A549 (cell line): ENCODE data around the gene DNMT3B. TPM values are rescaled to one million over a fixed set of nuclear protein-coding genes. Genes with fewer than 3 reads are reported as not detected.
A peak's percentile ranks its signal among the peaks of the same experiment; 100 is the strongest.

ENCODE experiments used
- ATAC-seq, 2 experiments: fragments of 200-7000 bp in 1 of 2; fragments of >200 bp in 1 of 2; cut with Nextera tagmentation in 1 of 2; cut with Tn5 transposase in 1 of 2; 3 replicates each; pipeline versions ENCODE4 v1.8.0 to v1.9.1; 2018 to 2020; ENCODE audit warnings: mild to moderate bottlenecking in 1 of 2, moderate library complexity in 1 of 2
- CTCF ChIA-PET: fragments of 300-600 bp; sonication (Branson Sonifier 250); formaldehyde crosslinking; extraction: SDS; loops from one replicate; lab custom pipeline; 2021; ENCODE audit warnings: antibody characterized with exemption, inconsistent platforms; lab: Yijun Ruan, JAX
- POLR2A ChIA-PET: fragments of 350-600 bp; formaldehyde crosslinking; extraction: SDS; loops from one replicate; lab custom pipeline; 2021; ENCODE audit warnings: antibody characterized with exemption, inconsistent platforms; lab: Yijun Ruan, JAX
- DNase-seq, 2 experiments: peaks; one replicate each; pipeline versions ENCODE4 v3.0.0 to v3.0.0-alpha.2; 2011 to 2016; ENCODE audit warnings: low read depth in 1 of 2, low spot score in 1 of 2
- FAIRE-seq: peaks from 2 replicates; lab custom pipeline; 2011; peaks lifted over from hg19 to GRCh38; lab: Jason Lieb, UNC
- H3K27ac ChIP-seq, 2 experiments: fragments of >200 bp; sonication (Bioruptor Twin); formaldehyde crosslinking; 3 replicates each; pipeline ENCODE4 v1.5.1; 2016 to 2017
- H3K4me1 ChIP-seq: fragments of >200 bp; sonication (Bioruptor Twin); formaldehyde crosslinking; 3 replicates; pipeline ENCODE4 v1.6.1; 2016
- H3K4me2 ChIP-seq: fragments of >200 bp; sonication (Bioruptor Twin); formaldehyde crosslinking; 3 replicates; pipeline ENCODE4 v1.6.1; 2016
- H3K4me3 ChIP-seq: fragments of >200 bp; sonication (Bioruptor Twin); formaldehyde crosslinking; 3 replicates; pipeline ENCODE4 v1.5.1; 2016
- H3K9me3 ChIP-seq: fragments of >200 bp; sonication (Bioruptor Twin); formaldehyde crosslinking; 3 replicates; pipeline ENCODE4 v1.6.1; 2016
- CBX2 ChIP-seq: fragments of 200-600 bp; sonication (generic); IDR thresholded peaks from 2 replicates; pipeline ENCODE4 v1.6.1; 2016; ENCODE audit warnings: low read depth, mild to moderate bottlenecking, borderline replicate concordance
- EHMT2 ChIP-seq: fragments of 200-600 bp; sonication (generic); IDR thresholded peaks from 2 replicates; pipeline ENCODE4 v1.6.1; 2016; ENCODE audit warnings: antibody characterized with exemption, low read depth, mild to moderate bottlenecking, moderate library complexity
- EP300 ChIP-seq, 2 experiments: fragments of >200 bp; sonication (Bioruptor Twin); formaldehyde crosslinking; IDR thresholded peaks; 2 replicates in 1 of 2; 3 replicates in 1 of 2; pipeline ENCODE4 v1.6.1; 2016 to 2017
- ESRRA ChIP-seq: fragments of 150-350 bp; IDR thresholded peaks from 2 replicates; pipeline ENCODE4 v1.6.1; 2014; ENCODE audit warnings: mild to moderate bottlenecking, low read length, borderline replicate concordance
- FOSL2 ChIP-seq, 2 experiments: fragments of 450-650 bp in 1 of 2; fragments of >200 bp in 1 of 2; sonication (Bioruptor Twin) in 1 of 2; formaldehyde crosslinking; IDR thresholded peaks; 2 replicates each; pipeline versions ENCODE4 v1.5.0 to v1.6.1; 2016 to 2020; ENCODE audit warnings: mild to moderate bottlenecking in 1 of 2, moderate library complexity in 1 of 2
- HEYL ChIP-seq: fragments of 250-450 bp; sonication (Bioruptor Pico); IDR thresholded peaks from 2 replicates; pipeline ENCODE4 v1.8.0; 2021; ENCODE audit warnings: mild to moderate bottlenecking, moderate library complexity
- HOXB5 ChIP-seq: fragments of 250-450 bp; sonication (Bioruptor Pico); IDR thresholded peaks from 2 replicates; pipeline ENCODE4 v1.5.0; 2020; ENCODE audit warnings: mild to moderate bottlenecking, moderate library complexity
- KDM1A ChIP-seq: fragments of 200-600 bp; sonication (generic); IDR thresholded peaks from 2 replicates; pipeline ENCODE4 v1.6.1; 2016; ENCODE audit warnings: low read depth, mild to moderate bottlenecking
- KDM5A ChIP-seq: fragments of 200-600 bp; sonication (generic); IDR thresholded peaks from 2 replicates; pipeline ENCODE4 v1.6.1; 2016; ENCODE audit warnings: antibody characterized with exemption, mild to moderate bottlenecking
- MAFK ChIP-seq: fragments of 450-650 bp; IDR thresholded peaks from 2 replicates; pipeline ENCODE4 v1.6.1; 2014; ENCODE audit not compliant: partially characterized antibody
- NFE2L2 ChIP-seq: fragments of 150-350 bp; conservative IDR thresholded peaks from 2 replicates; pipeline ENCODE4 v1.6.1; 2014; ENCODE audit warnings: low read length
- NR3C1 ChIP-seq: fragments of >200 bp; sonication (Bioruptor Twin); formaldehyde crosslinking; IDR thresholded peaks from 3 replicates; pipeline ENCODE4 v1.6.1; 2017
- POLR2A ChIP-seq: IDR thresholded peaks from 2 replicates; pipeline ENCODE4 v1.6.1; 2012; ENCODE audit warnings: mild to moderate bottlenecking, low read length
- POLR2AphosphoS2 ChIP-seq: conservative IDR thresholded peaks from 2 replicates; pipeline ENCODE4 v1.6.1; 2012; ENCODE audit warnings: low read length, improper control_type of control experiment, inconsistent platforms
- RAD21 ChIP-seq, 2 experiments: fragments of >200 bp in 1 of 2; sonication (Bioruptor Twin) in 1 of 2; formaldehyde crosslinking in 1 of 2; IDR thresholded peaks in 1 of 2; conservative IDR thresholded peaks in 1 of 2; 2 replicates in 1 of 2; 3 replicates in 1 of 2; pipeline ENCODE4 v1.6.1; 2012 to 2018; ENCODE audit warnings: inconsistent platforms in 1 of 2
- RNF2 ChIP-seq: fragments of 200-600 bp; sonication (generic); IDR thresholded peaks from 2 replicates; pipeline ENCODE4 v1.6.1; 2016; ENCODE audit warnings: low read depth, mild to moderate bottlenecking, antibody characterized with exemption, moderate library complexity, borderline replicate concordance
- TP53 ChIP-seq: fragments of 250-450 bp; sonication (Bioruptor Pico); IDR thresholded peaks from 2 replicates; pipeline ENCODE4 v1.5.0; 2021; ENCODE audit warnings: mild to moderate bottlenecking, moderate library complexity
- ZC3H11A ChIP-seq: fragments of 450-650 bp; IDR thresholded peaks from 2 replicates; pipeline ENCODE4 v1.6.1; 2014; ENCODE audit warnings: antibody characterized with exemption, mild to moderate bottlenecking
- ZNF302 ChIP-seq: fragments of 250-450 bp; sonication (Bioruptor Pico); IDR thresholded peaks from 2 replicates; pipeline ENCODE4 v1.9.0; 2021; ENCODE audit warnings: inconsistent platforms, mild to moderate bottlenecking, moderate library complexity
- WGBS: methylation state at CpG from one replicate; pipeline ENCODE4 v1.1.6; 2017; ENCODE audit errors: missing lambda C conversion rate; 5-methylcytosine and 5-hydroxymethylcytosine counted together
- polyA plus RNA-seq, 4 experiments: library from polyadenylated mRNA; depleted of rRNA in 3 of 4; stranded (reverse); fragments of >200 nt; fragmentation: RNase III in 1 of 4; extraction: RNeasy Plus Mini Kit Qiagen cat#74134 plus additional on column Dnase treatment in 1 of 4; gene quantifications; 2 replicates in 3 of 4; 3 replicates in 1 of 4; pipeline ENCODE4 v1.2.3, GENCODE V29; 2011 to 2017
- TF ChIP-seq, protein P1 (sequence below): fragments of 250-450 bp; sonication (Bioruptor Pico); IDR thresholded peaks from 2 replicates; pipeline ENCODE4 v1.5.0; 2020; ENCODE audit warnings: low read depth, mild to moderate bottlenecking, moderate library complexity
- TF ChIP-seq, protein P2 (sequence below): fragments of 150-350 bp; IDR thresholded peaks from 2 replicates; pipeline ENCODE4 v1.6.1; 2014; ENCODE audit warnings: low read depth, mild to moderate bottlenecking, low read length
- TF ChIP-seq, protein P3 (sequence below): fragments of 200-600 bp; sonication (generic); IDR thresholded peaks from 2 replicates; pipeline ENCODE4 v1.6.1; 2016; ENCODE audit warnings: antibody characterized with exemption, mild to moderate bottlenecking, moderate library complexity
- TF ChIP-seq, protein P4 (sequence below): fragments of 250-450 bp; sonication (Bioruptor Pico); IDR thresholded peaks from 2 replicates; pipeline ENCODE4 v1.5.0; 2021; ENCODE audit warnings: mild to moderate bottlenecking, moderate library complexity, borderline replicate concordance

The DNMT3B gene
- polyA plus RNA-seq, 2 of the 4 experiments (the other 2 are of a cell fraction), result 5.2 to 11.3 TPM

DNA sequence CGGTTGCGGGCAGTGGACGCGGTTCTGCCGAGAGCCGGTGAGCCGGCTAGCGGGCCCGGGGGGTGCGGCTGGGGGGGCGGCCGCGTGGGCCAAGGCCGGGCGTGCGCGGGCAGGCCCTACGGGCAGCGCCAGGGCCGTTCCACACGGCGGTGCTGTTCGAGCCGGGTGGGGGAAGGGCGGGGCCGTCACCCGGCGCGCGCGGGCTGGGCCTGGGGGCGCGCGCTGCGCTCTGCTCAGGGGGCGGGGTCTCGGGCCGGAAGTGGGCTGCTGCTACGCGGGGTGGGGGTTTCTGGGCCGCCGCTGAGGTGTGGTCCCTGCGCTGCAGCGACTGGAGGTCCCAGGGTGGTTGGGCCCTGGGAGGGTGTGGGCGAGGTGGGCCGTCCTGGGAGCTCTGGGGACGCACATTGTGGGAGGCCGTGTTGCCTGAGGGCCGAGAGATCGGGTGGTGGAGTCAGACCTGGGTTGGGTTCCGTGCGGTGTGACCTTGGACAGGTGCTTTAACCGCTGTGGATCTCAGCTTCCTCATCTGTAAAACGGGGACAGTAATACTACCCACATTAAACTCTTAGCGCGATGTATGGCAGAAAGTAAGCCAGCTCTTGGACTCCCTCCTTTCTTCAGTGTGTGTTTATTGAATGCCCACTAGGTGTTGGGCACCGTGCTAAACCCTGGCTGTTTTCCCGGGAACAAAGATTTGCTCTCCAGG lies 58.0 kb downstream of the DNMT3B start (continued):
- TF ChIP-seq, protein P1, sequence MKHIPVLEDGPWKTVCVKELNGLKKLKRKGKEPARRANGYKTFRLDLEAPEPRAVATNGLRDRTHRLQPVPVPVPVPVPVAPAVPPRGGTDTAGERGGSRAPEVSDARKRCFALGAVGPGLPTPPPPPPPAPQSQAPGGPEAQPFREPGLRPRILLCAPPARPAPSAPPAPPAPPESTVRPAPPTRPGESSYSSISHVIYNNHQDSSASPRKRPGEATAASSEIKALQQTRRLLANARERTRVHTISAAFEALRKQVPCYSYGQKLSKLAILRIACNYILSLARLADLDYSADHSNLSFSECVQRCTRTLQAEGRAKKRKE (CRISPR knock-in tag), result no peak
- TF ChIP-seq NFE2L2 (no peak), ZNF302 (CRISPR knock-in tag) (no peak), FOSL2 (IDR thresholded peaks at IDR 0.05) (no peak), FOSL2 (CRISPR knock-in tag; IDR thresholded peaks at IDR 0.05) (no peak), KDM1A (no peak), ESRRA (peak; percentile 63; the same call in 1 of the 2 replicates), HEYL (no peak), POLR2AphosphoS2 (no peak)

DNA sequence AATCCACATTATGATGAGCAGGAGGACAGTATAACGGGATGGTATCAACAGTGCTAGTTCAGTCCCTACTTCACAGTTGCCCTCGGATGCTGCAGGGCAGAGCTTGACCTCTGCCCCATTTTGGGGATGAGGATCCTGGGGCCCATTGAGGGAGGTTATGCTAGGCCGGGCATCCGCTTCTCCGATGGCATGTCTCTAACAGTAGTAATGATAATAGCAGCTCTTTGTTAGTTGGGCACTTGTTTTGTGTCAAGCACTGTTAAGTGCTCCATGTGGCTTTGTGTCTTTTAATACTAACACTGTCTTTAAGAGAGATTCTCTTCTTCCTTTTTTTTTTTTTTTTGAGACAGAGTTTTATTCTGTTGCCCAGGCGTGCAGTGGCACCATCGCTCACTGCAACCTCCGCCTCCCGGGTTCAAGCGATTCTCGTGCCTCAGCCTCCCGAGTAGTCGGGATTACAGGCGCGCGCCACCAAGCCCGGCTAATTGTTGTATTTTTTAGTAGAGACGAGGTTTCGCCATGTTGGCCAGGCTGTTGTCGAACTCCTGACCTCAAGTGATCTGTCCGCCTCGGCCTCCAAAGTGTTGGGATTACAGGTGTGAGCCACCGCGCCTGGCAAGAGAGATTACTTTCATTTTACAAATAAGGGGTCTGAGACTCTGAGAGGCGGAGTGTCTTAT lies 58.7 kb downstream of the DNMT3B start:
- Histone ChIP-seq H3K4me2 (peak overlapping the region; percentile 87), H3K4me1 (peaks cover 35% of the 10 kb centered on the region), H3K9me3 (no peaks in the 10 kb centered on the region), H3K4me3 (peak overlapping the region; percentile 59), H3K27ac (peak overlapping the region; percentile 90 to 96)
- TF ChIP-seq TP53 (no peak), MAFK (no peak), NR3C1 (no peak), RAD21 (conservative IDR thresholded peaks at IDR 0.05 in 1 of 2, IDR thresholded peaks at IDR 0.05 in 1 of 2) (no peak), RNF2 (no peak), CBX2 (no peak), ZNF302 (CRISPR knock-in tag) (no peak), HOXB5 (CRISPR knock-in tag) (no peak), EHMT2 (no peak)
- TF ChIP-seq, protein P2, sequence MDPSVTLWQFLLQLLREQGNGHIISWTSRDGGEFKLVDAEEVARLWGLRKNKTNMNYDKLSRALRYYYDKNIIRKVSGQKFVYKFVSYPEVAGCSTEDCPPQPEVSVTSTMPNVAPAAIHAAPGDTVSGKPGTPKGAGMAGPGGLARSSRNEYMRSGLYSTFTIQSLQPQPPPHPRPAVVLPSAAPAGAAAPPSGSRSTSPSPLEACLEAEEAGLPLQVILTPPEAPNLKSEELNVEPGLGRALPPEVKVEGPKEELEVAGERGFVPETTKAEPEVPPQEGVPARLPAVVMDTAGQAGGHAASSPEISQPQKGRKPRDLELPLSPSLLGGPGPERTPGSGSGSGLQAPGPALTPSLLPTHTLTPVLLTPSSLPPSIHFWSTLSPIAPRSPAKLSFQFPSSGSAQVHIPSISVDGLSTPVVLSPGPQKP, result no peak
- peak in 1 of 2 experiments; percentile 36; a peak in 1 of 6 replicates for ATAC-seq
- ChIA-PET CTCF (interaction anchor here (0.6 to 1.4 kb wide), 3 partner anchors 15 to 235 kb away, joined by 3 to 5 read pairs (median 3); no protein-coding TSS in a partner anchor), POLR2A (interaction anchor here (0.6 to 1.7 kb wide), 2 partner anchors 9 to 147 kb away, joined by 3 to 17 read pairs; no protein-coding TSS in a partner anchor)
- no peak for FAIRE-seq
- WGBS, result 81% methylated on average over 25 of the region's 25 CpGs
- no peak for DNase-seq

DNA sequence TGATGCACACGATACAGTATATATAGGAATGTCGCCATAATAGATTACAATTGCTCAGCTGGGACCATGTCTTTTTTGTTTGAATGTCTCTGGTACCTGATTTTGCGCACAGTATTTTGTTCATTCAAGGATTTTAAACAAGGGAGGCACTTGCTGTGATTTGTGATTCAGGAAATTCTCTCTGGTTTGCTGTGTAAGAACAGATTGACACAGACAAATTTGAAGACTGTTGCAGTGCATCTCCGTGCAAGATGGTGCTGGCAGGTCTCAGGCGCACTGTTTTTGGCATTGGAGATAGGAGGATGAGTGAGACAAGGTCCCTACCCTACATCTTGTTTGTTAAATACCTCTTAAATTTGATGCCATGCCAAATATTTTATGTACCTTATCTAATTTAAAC lies 60.0 kb downstream of the DNMT3B start:
- ChIA-PET CTCF (interaction anchor here (0.7 to 1.4 kb wide), 3 partner anchors 25 to 44 kb away, joined by 3 to 5 read pairs (median 3); no protein-coding TSS in a partner anchor), POLR2A (no interaction called here)
- DNase-seq (no peak), ATAC-seq (no peak)
- no peak overlapping the region for H3K4me3 ChIP-seq
- WGBS, result 95% methylated on average over 5 of the region's 5 CpGs
- H3K27ac ChIP-seq, result no peak overlapping the region
- peak overlapping the region; percentile 87 for H3K4me2 ChIP-seq
- TF ChIP-seq POLR2A (no peak), ZC3H11A (no peak), KDM5A (no peak), EHMT2 (no peak), HOXB5 (CRISPR knock-in tag) (no peak), EP300 (IDR thresholded peaks at IDR 0.05) (no peak)
- TF ChIP-seq, protein P3, sequence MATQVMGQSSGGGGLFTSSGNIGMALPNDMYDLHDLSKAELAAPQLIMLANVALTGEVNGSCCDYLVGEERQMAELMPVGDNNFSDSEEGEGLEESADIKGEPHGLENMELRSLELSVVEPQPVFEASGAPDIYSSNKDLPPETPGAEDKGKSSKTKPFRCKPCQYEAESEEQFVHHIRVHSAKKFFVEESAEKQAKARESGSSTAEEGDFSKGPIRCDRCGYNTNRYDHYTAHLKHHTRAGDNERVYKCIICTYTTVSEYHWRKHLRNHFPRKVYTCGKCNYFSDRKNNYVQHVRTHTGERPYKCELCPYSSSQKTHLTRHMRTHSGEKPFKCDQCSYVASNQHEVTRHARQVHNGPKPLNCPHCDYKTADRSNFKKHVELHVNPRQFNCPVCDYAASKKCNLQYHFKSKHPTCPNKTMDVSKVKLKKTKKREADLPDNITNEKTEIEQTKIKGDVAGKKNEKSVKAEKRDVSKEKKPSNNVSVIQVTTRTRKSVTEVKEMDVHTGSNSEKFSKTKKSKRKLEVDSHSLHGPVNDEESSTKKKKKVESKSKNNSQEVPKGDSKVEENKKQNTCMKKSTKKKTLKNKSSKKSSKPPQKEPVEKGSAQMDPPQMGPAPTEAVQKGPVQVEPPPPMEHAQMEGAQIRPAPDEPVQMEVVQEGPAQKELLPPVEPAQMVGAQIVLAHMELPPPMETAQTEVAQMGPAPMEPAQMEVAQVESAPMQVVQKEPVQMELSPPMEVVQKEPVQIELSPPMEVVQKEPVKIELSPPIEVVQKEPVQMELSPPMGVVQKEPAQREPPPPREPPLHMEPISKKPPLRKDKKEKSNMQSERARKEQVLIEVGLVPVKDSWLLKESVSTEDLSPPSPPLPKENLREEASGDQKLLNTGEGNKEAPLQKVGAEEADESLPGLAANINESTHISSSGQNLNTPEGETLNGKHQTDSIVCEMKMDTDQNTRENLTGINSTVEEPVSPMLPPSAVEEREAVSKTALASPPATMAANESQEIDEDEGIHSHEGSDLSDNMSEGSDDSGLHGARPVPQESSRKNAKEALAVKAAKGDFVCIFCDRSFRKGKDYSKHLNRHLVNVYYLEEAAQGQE, result no peak
- TF ChIP-seq, protein P4, sequence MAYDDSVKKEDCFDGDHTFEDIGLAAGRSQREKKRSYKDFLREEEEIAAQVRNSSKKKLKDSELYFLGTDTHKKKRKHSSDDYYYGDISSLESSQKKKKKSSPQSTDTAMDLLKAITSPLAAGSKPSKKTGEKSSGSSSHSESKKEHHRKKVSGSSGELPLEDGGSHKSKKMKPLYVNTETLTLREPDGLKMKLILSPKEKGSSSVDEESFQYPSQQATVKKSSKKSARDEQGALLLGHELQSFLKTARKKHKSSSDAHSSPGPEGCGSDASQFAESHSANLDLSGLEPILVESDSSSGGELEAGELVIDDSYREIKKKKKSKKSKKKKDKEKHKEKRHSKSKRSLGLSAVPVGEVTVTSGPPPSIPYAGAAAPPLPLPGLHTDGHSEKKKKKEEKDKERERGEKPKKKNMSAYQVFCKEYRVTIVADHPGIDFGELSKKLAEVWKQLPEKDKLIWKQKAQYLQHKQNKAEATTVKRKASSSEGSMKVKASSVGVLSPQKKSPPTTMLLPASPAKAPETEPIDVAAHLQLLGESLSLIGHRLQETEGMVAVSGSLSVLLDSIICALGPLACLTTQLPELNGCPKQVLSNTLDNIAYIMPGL (CRISPR knock-in tag), result no peak
- TF ChIP-seq, all 56 proteins: peak for 0
- H3K9me3 ChIP-seq, result no peaks in the 10 kb centered on the region
- no peak for FAIRE-seq
- H3K4me1 ChIP-seq, result peaks cover 35% of the 10 kb centered on the region
